IMR-90 (cell line): ENCODE measurements around the gene FGG. TPM values are rescaled to one million over a fixed set of nuclear protein-coding genes. Genes with fewer than 3 reads are reported as not detected.

Experiments
- ATAC-seq: fragments of 200-7000 bp; cut with Tn5 transposase; 2 replicates; pipeline ENCODE4 v1.9.1; 2020; ENCODE audit warnings: low read depth, mild to moderate bottlenecking, moderate library complexity
- BruUV-seq: library from RNA; stranded (reverse); fragments of 400-500 nt; replicated peaks from 2 replicates; lab custom pipeline; 2021; lab: Mats Ljungman, UMichigan
- CTCF ChIA-PET: fragments of 300-600 bp; formaldehyde crosslinking; extraction: SDS; loops from one replicate; lab custom pipeline; 2021; ENCODE audit warnings: antibody characterized with exemption; lab: Yijun Ruan, JAX
- POLR2A ChIA-PET: fragments of 300-600 bp; sonication (Branson Sonifier 250); formaldehyde crosslinking; loops from one replicate; lab custom pipeline; 2022; ENCODE audit warnings: antibody characterized with exemption; ENCODE audit not compliant: unreplicated experiment; lab: Charles Lee
- DNase-seq: peaks from one replicate; pipeline ENCODE4 v3.0.0; 2013
- H2AFZ ChIP-seq: replicated peaks from 2 replicates; pipeline ENCODE3; 2013; ENCODE audit warnings: low read length, mild to moderate bottlenecking; ENCODE audit not compliant: poor library complexity
- H2AK5ac ChIP-seq: 2 replicates; pipeline ENCODE4 v1.6.1; 2013; ENCODE audit warnings: low read depth, low read length, inconsistent platforms
- H2AK9ac ChIP-seq: replicated peaks from 2 replicates; pipeline ENCODE3; 2013; ENCODE audit warnings: mild to moderate bottlenecking, low read depth, low read length, moderate library complexity; ENCODE audit not compliant: poor library complexity
- H2BK120ac ChIP-seq: 2 replicates; pipeline ENCODE4 v1.6.1; 2013; ENCODE audit warnings: low read depth, low read length, inconsistent platforms
- H2BK15ac ChIP-seq: 3 replicates; pipeline ENCODE4 v1.6.1; 2013; ENCODE audit warnings: low read depth, low read length, inconsistent platforms
- H2BK20ac ChIP-seq: 2 replicates; pipeline ENCODE4 v1.6.1; 2013; ENCODE audit warnings: low read depth, mild to moderate bottlenecking, inconsistent platforms, low read length, moderate library complexity
- H2BK5ac ChIP-seq: 2 replicates; pipeline ENCODE4 v1.6.1; 2013; ENCODE audit warnings: mild to moderate bottlenecking, low read depth, low read length, inconsistent platforms; ENCODE audit not compliant: poor library complexity, severe bottlenecking
- H3K14ac ChIP-seq: replicated peaks from 2 replicates; pipeline ENCODE4 v1.6.1; 2013; ENCODE audit warnings: low read depth, low read length, inconsistent platforms
- H3K18ac ChIP-seq: 2 replicates; pipeline ENCODE4 v1.6.1; 2013; ENCODE audit warnings: low read depth, low read length, control low read depth
- H3K23ac ChIP-seq: 2 replicates; pipeline ENCODE4 v1.6.1; 2013; ENCODE audit warnings: low read depth, low read length, inconsistent platforms
- H3K27ac ChIP-seq: 2 replicates; pipeline ENCODE4 v1.5.1; 2013; ENCODE audit warnings: mild to moderate bottlenecking, control low read depth, low read length; ENCODE audit not compliant: insufficient read depth
- H3K27me3 ChIP-seq: 2 replicates; pipeline ENCODE4 v1.6.1; 2013; ENCODE audit warnings: low read length; ENCODE audit not compliant: control insufficient read depth, insufficient read depth
- H3K36me3 ChIP-seq: 2 replicates; pipeline ENCODE4 v1.6.1; 2013; ENCODE audit warnings: low read length, mixed read lengths; ENCODE audit not compliant: control insufficient read depth, insufficient read depth
- H3K4ac ChIP-seq: 2 replicates; pipeline ENCODE4 v1.6.1; 2013; ENCODE audit warnings: low read depth, low read length, inconsistent platforms
- H3K4me1 ChIP-seq: 2 replicates; pipeline ENCODE4 v1.6.1; 2013; ENCODE audit warnings: low read length, mixed read lengths; ENCODE audit not compliant: control insufficient read depth, insufficient read depth
- H3K4me2 ChIP-seq: 2 replicates; pipeline ENCODE4 v1.6.1; 2013; ENCODE audit warnings: low read depth, mild to moderate bottlenecking, control low read depth, low read length, moderate library complexity
- H3K4me3 ChIP-seq: 2 replicates; pipeline ENCODE4 v1.5.1; 2013; ENCODE audit warnings: low read depth, mild to moderate bottlenecking, control low read depth, low read length, moderate library complexity; ENCODE audit not compliant: insufficient read depth
- H3K56ac ChIP-seq: 2 replicates; pipeline ENCODE4 v1.6.1; 2013; ENCODE audit warnings: low read length, inconsistent platforms; ENCODE audit not compliant: insufficient read depth; ENCODE audit errors: extremely low read depth
- H3K79me1 ChIP-seq, 2 experiments: 2 replicates each; pipeline ENCODE4 v1.6.1; 2013; ENCODE audit warnings: low read length in 2 of 2, inconsistent platforms in 1 of 2, low read depth in 1 of 2
- H3K9ac ChIP-seq: 2 replicates; pipeline ENCODE4 v1.6.1; 2013; ENCODE audit warnings: low read depth, low read length, control low read depth
- H3K9me1 ChIP-seq: 2 replicates; pipeline ENCODE4 v1.6.1; 2013; ENCODE audit warnings: low read length, inconsistent platforms; ENCODE audit not compliant: insufficient read depth
- H3K9me3 ChIP-seq: 2 replicates; pipeline ENCODE4 v1.6.1; 2013; ENCODE audit warnings: low read length; ENCODE audit not compliant: control insufficient read depth, insufficient read depth
- H4K20me1 ChIP-seq: 2 replicates; pipeline ENCODE4 v1.6.1; 2013; ENCODE audit warnings: low read length, inconsistent platforms; ENCODE audit not compliant: insufficient read depth
- H4K5ac ChIP-seq: 2 replicates; pipeline ENCODE4 v1.6.1; 2013; ENCODE audit warnings: mild to moderate bottlenecking, low read depth, low read length, control low read depth
- H4K8ac ChIP-seq, 2 experiments: 2 replicates each; pipeline ENCODE4 v1.6.1; 2013; ENCODE audit warnings: low read depth in 2 of 2, low read length in 2 of 2, control low read depth in 1 of 2, inconsistent platforms in 1 of 2
- H4K91ac ChIP-seq: 2 replicates; pipeline ENCODE4 v1.6.1; 2013; ENCODE audit warnings: low read depth, low read length, inconsistent platforms; ENCODE audit not compliant: insufficient read depth
- BHLHE40 ChIP-seq: fragments of 150-350 bp; IDR thresholded peaks from 2 replicates; pipeline ENCODE4 v1.6.1; 2016; ENCODE audit warnings: mild to moderate bottlenecking, low read depth, low read length
- CEBPB ChIP-seq: IDR thresholded peaks from 2 replicates; pipeline ENCODE4 v1.6.1; 2012; ENCODE audit warnings: low read depth, low read length, improper control_type of control experiment
- CHD1 ChIP-seq: IDR thresholded peaks from 2 replicates; pipeline ENCODE4 v1.6.1; 2012; ENCODE audit warnings: low read depth, low read length, improper control_type of control experiment
- FOS ChIP-seq: fragments of 150-350 bp; IDR thresholded peaks from 2 replicates; pipeline ENCODE4 v1.6.1; 2016; ENCODE audit warnings: low read depth, low read length
- MXI1 ChIP-seq: IDR thresholded peaks from 2 replicates; pipeline ENCODE4 v1.6.1; 2012; ENCODE audit warnings: low read depth, mild to moderate bottlenecking, low read length, moderate library complexity, borderline replicate concordance
- NFE2L2 ChIP-seq: fragments of 150-350 bp; IDR thresholded peaks from 2 replicates; pipeline ENCODE4 v1.6.1; 2016; ENCODE audit warnings: low read depth, mild to moderate bottlenecking, low read length
- RAD21 ChIP-seq: IDR thresholded peaks from 2 replicates; pipeline ENCODE4 v1.6.1; 2012; ENCODE audit warnings: low read length, improper control_type of control experiment
- RCOR1 ChIP-seq: IDR thresholded peaks from 2 replicates; pipeline ENCODE4 v1.6.1; 2012; ENCODE audit warnings: mild to moderate bottlenecking, low read length, improper control_type of control experiment; ENCODE audit not compliant: insufficient replicate concordance
- RFX5 ChIP-seq: IDR thresholded peaks from 2 replicates; pipeline ENCODE4 v1.8.0; 2012; ENCODE audit warnings: low read depth, mild to moderate bottlenecking, low read length, moderate library complexity
- SMC3 ChIP-seq: fragments of 150-350 bp; IDR thresholded peaks from 2 replicates; pipeline ENCODE4 v1.6.1; 2016; ENCODE audit warnings: low read depth, mild to moderate bottlenecking, antibody characterized with exemption, low read length, moderate library complexity
- dilution Hi-C: fragments of 300-500 bp; cut with HindIII; formaldehyde crosslinking; loops from one replicate; pipeline ENCODE4 v1.14.3; 2018; ENCODE audit warnings: low sequenced_read_pairs; ENCODE audit not compliant: unreplicated experiment
- in situ Hi-C: fragments of 300-500 bp; cut with MboI; formaldehyde crosslinking; loops from 3 replicates; pipeline ENCODE4 v1.14.3; 2019; ENCODE audit warnings: low sequenced_read_pairs, inconsistent platforms, mixed read lengths
- intact Hi-C: fragments of 100-400 bp; cut with micrococcal nuclease; formaldehyde crosslinking; loops from 2 replicates; pipeline ENCODE4 v1.10.0; 2022
- polyA plus RNA-seq, 3 experiments: library from polyadenylated mRNA; depleted of rRNA; stranded (reverse); fragments of >200 nt; gene quantifications; 2 replicates each; pipeline ENCODE4 v1.2.3, GENCODE V29; 2012; ENCODE audit warnings: low replicate concordance in 1 of 3
- total RNA-seq: library from RNA; depleted of rRNA; stranded (reverse); fragments of >200 nt; gene quantifications from 2 replicates; pipeline ENCODE4 v1.2.3, GENCODE V29; 2012
- TF ChIP-seq, protein P1 (sequence below): fragments of 150-350 bp; IDR thresholded peaks from 2 replicates; pipeline ENCODE4 v1.6.1; 2016; ENCODE audit warnings: low read depth, mild to moderate bottlenecking, low read length, moderate library complexity, borderline replicate concordance
- TF ChIP-seq, protein P2 (sequence below): fragments of 150-350 bp; IDR thresholded peaks from 2 replicates; pipeline ENCODE4 v1.6.1; 2017; ENCODE audit warnings: mild to moderate bottlenecking, antibody characterized with exemption, low read length, low read depth

Gene FGG
- total and polyA plus RNA-seq, 2 of the 4 experiments (the other 2 are of a cell fraction): not detected

DNA sequence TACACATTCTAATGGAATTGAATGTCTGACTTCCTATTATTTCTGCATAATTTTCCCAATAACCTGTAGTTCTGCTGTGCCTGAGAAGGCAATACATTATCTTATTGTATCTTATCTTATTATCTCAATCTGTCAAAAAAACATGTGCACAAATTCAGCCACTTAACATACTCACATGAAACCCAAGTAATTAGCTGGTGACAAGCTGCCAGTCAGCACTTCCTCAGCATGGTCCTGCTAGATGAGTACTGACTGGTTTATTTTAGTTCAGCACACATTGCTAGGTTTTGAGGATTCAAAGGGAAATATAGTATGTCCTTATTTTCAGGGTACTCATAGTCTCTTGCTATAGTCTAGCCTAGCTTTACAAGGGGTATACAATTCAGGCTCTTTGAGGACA lies 17.9 kb upstream of the FGG start:
- H3K4ac ChIP-seq: no peak overlapping the region
- H3K18ac ChIP-seq: no peak overlapping the region
- no TSS peak for BruUV-seq
- ATAC-seq (no peak), DNase-seq (no peak)
- H2BK5ac ChIP-seq: no peak overlapping the region
- no peak overlapping the region for H4K8ac ChIP-seq
- no peak overlapping the region for H3K23ac ChIP-seq
- no peak overlapping the region for H2BK120ac ChIP-seq
- H3K27me3 ChIP-seq: peaks cover 12% of the 10 kb centered on the region
- ChIA-PET CTCF (no interaction called here), POLR2A (no interaction called here)
- H4K20me1 ChIP-seq: no peaks in the 10 kb centered on the region
- H3K14ac ChIP-seq: no peak overlapping the region
- H3K4me1 ChIP-seq: no peaks in the 10 kb centered on the region
- H3K4me2 ChIP-seq: no peak overlapping the region
- H3K9me1 ChIP-seq: no peaks in the 10 kb centered on the region
- no peaks in the 10 kb centered on the region for H3K36me3 ChIP-seq
- no peak for TF ChIP-seq RFX5
- TF ChIP-seq RCOR1: no peak
- TF ChIP-seq BHLHE40: no peak
- TF ChIP-seq CHD1: no peak
- TF ChIP-seq, protein P1, sequence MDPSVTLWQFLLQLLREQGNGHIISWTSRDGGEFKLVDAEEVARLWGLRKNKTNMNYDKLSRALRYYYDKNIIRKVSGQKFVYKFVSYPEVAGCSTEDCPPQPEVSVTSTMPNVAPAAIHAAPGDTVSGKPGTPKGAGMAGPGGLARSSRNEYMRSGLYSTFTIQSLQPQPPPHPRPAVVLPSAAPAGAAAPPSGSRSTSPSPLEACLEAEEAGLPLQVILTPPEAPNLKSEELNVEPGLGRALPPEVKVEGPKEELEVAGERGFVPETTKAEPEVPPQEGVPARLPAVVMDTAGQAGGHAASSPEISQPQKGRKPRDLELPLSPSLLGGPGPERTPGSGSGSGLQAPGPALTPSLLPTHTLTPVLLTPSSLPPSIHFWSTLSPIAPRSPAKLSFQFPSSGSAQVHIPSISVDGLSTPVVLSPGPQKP: no peak
- no peak for TF ChIP-seq NFE2L2
- no peak for TF ChIP-seq FOS
- no peak for TF ChIP-seq SMC3
- no peak for TF ChIP-seq CEBPB
- TF ChIP-seq, protein P2, sequence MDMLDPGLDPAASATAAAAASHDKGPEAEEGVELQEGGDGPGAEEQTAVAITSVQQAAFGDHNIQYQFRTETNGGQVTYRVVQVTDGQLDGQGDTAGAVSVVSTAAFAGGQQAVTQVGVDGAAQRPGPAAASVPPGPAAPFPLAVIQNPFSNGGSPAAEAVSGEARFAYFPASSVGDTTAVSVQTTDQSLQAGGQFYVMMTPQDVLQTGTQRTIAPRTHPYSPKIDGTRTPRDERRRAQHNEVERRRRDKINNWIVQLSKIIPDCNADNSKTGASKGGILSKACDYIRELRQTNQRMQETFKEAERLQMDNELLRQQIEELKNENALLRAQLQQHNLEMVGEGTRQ: no peak
- TF ChIP-seq MXI1: no peak
- TF ChIP-seq RAD21: no peak
- H2AK9ac ChIP-seq: no peak overlapping the region
- no peak overlapping the region for H2BK20ac ChIP-seq
- H4K91ac ChIP-seq: no peak overlapping the region
- no peak overlapping the region for H4K5ac ChIP-seq
- no peak overlapping the region for H3K9ac ChIP-seq
- no peak overlapping the region for H2BK15ac ChIP-seq
- no peak overlapping the region for H3K27ac ChIP-seq
- in situ Hi-C loops: no loop called here
- no peaks in the 10 kb centered on the region for H3K79me1 ChIP-seq
- no peaks in the 10 kb centered on the region for H3K9me3 ChIP-seq
- H3K4me3 ChIP-seq: no peak overlapping the region
- intact Hi-C loops: no loop called here
- H2AFZ ChIP-seq: no peak overlapping the region
- no peak overlapping the region for H3K56ac ChIP-seq
- dilution Hi-C loops: no loop called here
- H2AK5ac ChIP-seq: no peak overlapping the region
